Immature natural killer cell (primary cell): ENCODE measurements around the gene TNS3. TPM values are rescaled to one million over a fixed set of nuclear protein-coding genes. Genes with fewer than 3 reads are reported as not detected.
"Not testable (repeated sequence)": the region's sequence is repeated elsewhere in the genome, so short reads cannot be mapped to it uniquely, and the experiment has no call there.

Source experiments
- DNase-seq, 3 donors: peaks; one replicate each; pipeline ENCODE4 v3.0.0; 2022; ENCODE audit warnings: mixed read lengths in 1 of 3
- H3K27ac Mint-ChIP-seq, 6 donors: one replicate each; pipeline ENCODE4 v1.8.0; 2020; ENCODE audit warnings: mixed read lengths in 6 of 6, mild to moderate bottlenecking in 5 of 6, inconsistent platforms in 4 of 6, moderate library complexity in 3 of 6
- H3K27me3 Mint-ChIP-seq, 3 donors: one replicate each; pipeline ENCODE4 v1.8.0; 2020 to 2021; ENCODE audit warnings: low read depth in 3 of 3, mild to moderate bottlenecking in 3 of 3, mixed read lengths in 3 of 3, moderate library complexity in 3 of 3, inconsistent platforms in 1 of 3
- H3K36me3 Mint-ChIP-seq, 3 donors: one replicate each; pipeline ENCODE4 v1.8.0; 2020; ENCODE audit warnings: mixed read lengths in 3 of 3, inconsistent platforms in 2 of 3, mild to moderate bottlenecking in 2 of 3
- H3K4me1 Mint-ChIP-seq, 2 donors: one replicate each; pipeline ENCODE4 v1.8.0; 2020; ENCODE audit warnings: inconsistent platforms in 2 of 2, mild to moderate bottlenecking in 2 of 2, mixed read lengths in 2 of 2, moderate library complexity in 1 of 2
- H3K4me3 Mint-ChIP-seq, 5 donors: one replicate each; pipeline ENCODE4 v1.8.0; 2020; ENCODE audit warnings: mild to moderate bottlenecking in 5 of 5, mixed read lengths in 5 of 5, inconsistent platforms in 3 of 5, moderate library complexity in 3 of 5
- H3K9me3 Mint-ChIP-seq, 6 donors: one replicate each; pipeline ENCODE4 v1.8.0; 2020; ENCODE audit warnings: mild to moderate bottlenecking in 6 of 6, mixed read lengths in 6 of 6, inconsistent platforms in 4 of 6, moderate library complexity in 3 of 6
- polyA plus RNA-seq, 3 donors: library from polyadenylated mRNA; unstranded; fragments of 300-500 nt; fragmentation: Illumina TruSeq; gene quantifications; one replicate each; pipeline ENCODE4 v1.2.3, GENCODE V29; 2021

TNS3 gene
- polyA plus RNA-seq, 3 donors from 2014 or later = 0.19 TPM; not detected in 2

GRCh38 chr7:47474211-47474936 is 107.5 kb downstream of the TNS3 start:
- Mint-ChIP-seq H3K4me1 (peaks cover 0 to 6% of the 10 kb centered on the region in 2 donors), H3K36me3 (no peaks in the 10 kb centered on the region), H3K27ac (no peak overlapping the region), H3K4me3 (no peak overlapping the region), H3K9me3 (no peaks in the 10 kb centered on the region), H3K27me3 (no peaks in the 10 kb centered on the region)
- DNase-seq = no peak

- H3K4me1 Mint-ChIP-seq = peaks cover 0 to 6% of the 10 kb centered on the region in 2 donors
- H3K36me3 Mint-ChIP-seq = no peaks in the 10 kb centered on the region
- H3K27me3 Mint-ChIP-seq = no peaks in the 10 kb centered on the region
- DNase-seq = no peak
- H3K27ac Mint-ChIP-seq = no peak overlapping the region
- H3K4me3 Mint-ChIP-seq = no peak overlapping the region
- no peaks in the 10 kb centered on the region for H3K9me3 Mint-ChIP-seq
Observed at GRCh38 chr7:47473499-47474210, 108.3 kb downstream of the TNS3 start.

GRCh38 chr7:47472444-47473157 is 109.3 kb downstream of the TNS3 start:
- Mint-ChIP-seq H3K4me3 (no peak overlapping the region), H3K36me3 (no peaks in the 10 kb centered on the region), H3K27me3 (no peaks in the 10 kb centered on the region), H3K27ac (peak overlapping the region in 1 of 6 donors; percentile 9), H3K9me3 (no peaks in the 10 kb centered on the region), H3K4me1 (peaks cover 0 to 6% of the 10 kb centered on the region in 2 donors)
- DNase-seq = no peak

- Mint-ChIP-seq H3K27me3 (peaks cover 0 to under 1% (median 0%) of the 10 kb centered on the region in 3 donors), H3K27ac (peak overlapping the region in 1 of 6 donors; percentile 9), H3K9me3 (no peaks in the 10 kb centered on the region), H3K36me3 (no peaks in the 10 kb centered on the region), H3K4me3 (no peak overlapping the region), H3K4me1 (peaks cover 0 to 6% of the 10 kb centered on the region in 2 donors)
- DNase-seq = no peak
Observed at GRCh38 chr7:47471831-47472230, 110.1 kb downstream of the TNS3 start.

- no peak overlapping the region for H3K27ac Mint-ChIP-seq
- peaks cover 0 to 3% (median 0%) of the 10 kb centered on the region in 3 donors for H3K27me3 Mint-ChIP-seq
- no peak overlapping the region for H3K4me3 Mint-ChIP-seq
- H3K4me1 Mint-ChIP-seq = peaks cover 0 to 6% of the 10 kb centered on the region in 2 donors
- H3K9me3 Mint-ChIP-seq = no peaks in the 10 kb centered on the region
- DNase-seq = no peak
- H3K36me3 Mint-ChIP-seq = no peaks in the 10 kb centered on the region
Observed at GRCh38 chr7:47471358-47471703, 110.6 kb downstream of the TNS3 start.

- Mint-ChIP-seq H3K27me3 (peaks cover 0 to 5% (median 0%) of the 10 kb centered on the region in 3 donors), H3K27ac (no peak overlapping the region), H3K4me1 (peaks cover 0 to 1% of the 10 kb centered on the region in 2 donors), H3K36me3 (no peaks in the 10 kb centered on the region), H3K4me3 (no peak overlapping the region), H3K9me3 (no peaks in the 10 kb centered on the region)
- no peak for DNase-seq
Observed at GRCh38 chr7:47470567-47471357, 111.1 kb downstream of the TNS3 start.

GRCh38 chr7:47469846-47470245 is 112.1 kb downstream of the TNS3 start:
- not testable (repeated sequence) for H3K27ac Mint-ChIP-seq, H3K4me3 Mint-ChIP-seq, H3K27me3 Mint-ChIP-seq, H3K9me3 Mint-ChIP-seq, DNase-seq, H3K4me1 Mint-ChIP-seq, H3K36me3 Mint-ChIP-seq

- Mint-ChIP-seq H3K4me1 (no peaks in the 10 kb centered on the region), H3K4me3 (no peak overlapping the region), H3K36me3 (no peaks in the 10 kb centered on the region), H3K27me3 (peaks cover 0 to 5% (median 2%) of the 10 kb centered on the region in 3 donors), H3K9me3 (peaks cover 0 to 2% (median 0%) of the 10 kb centered on the region in 6 donors), H3K27ac (no peak overlapping the region)
- no peak for DNase-seq
Observed at GRCh38 chr7:47466832-47467231, 115.1 kb downstream of the TNS3 start.

GRCh38 chr7:47465191-47465590 is 116.7 kb downstream of the TNS3 start:
- Mint-ChIP-seq H3K27ac (no peak overlapping the region), H3K4me1 (no peaks in the 10 kb centered on the region), H3K9me3 (peaks cover 0 to 2% (median 0%) of the 10 kb centered on the region in 6 donors), H3K36me3 (no peaks in the 10 kb centered on the region), H3K4me3 (no peak overlapping the region), H3K27me3 (peaks cover 0 to 5% (median 2%) of the 10 kb centered on the region in 3 donors)
- DNase-seq = no peak

GRCh38 chr7:47464266-47464665 is 117.6 kb downstream of the TNS3 start:
- H3K36me3 Mint-ChIP-seq = no peaks in the 10 kb centered on the region
- H3K4me1 Mint-ChIP-seq = no peaks in the 10 kb centered on the region
- H3K27ac Mint-ChIP-seq = no peak overlapping the region
- H3K4me3 Mint-ChIP-seq = no peak overlapping the region
- no peak for DNase-seq
- peaks cover 0 to 5% (median 2%) of the 10 kb centered on the region in 3 donors for H3K27me3 Mint-ChIP-seq
- H3K9me3 Mint-ChIP-seq = peaks cover 0 to 3% (median 0%) of the 10 kb centered on the region in 6 donors

- peaks cover 0 to 4% (median 2%) of the 10 kb centered on the region in 3 donors for H3K27me3 Mint-ChIP-seq
- peaks cover 0 to 3% (median 0%) of the 10 kb centered on the region in 6 donors for H3K9me3 Mint-ChIP-seq
- H3K4me3 Mint-ChIP-seq = no peak overlapping the region
- H3K4me1 Mint-ChIP-seq = no peaks in the 10 kb centered on the region
- DNase-seq = no peak
- H3K27ac Mint-ChIP-seq = no peak overlapping the region
- no peaks in the 10 kb centered on the region for H3K36me3 Mint-ChIP-seq
Observed at GRCh38 chr7:47461746-47462145, 120.2 kb downstream of the TNS3 start.

- no peaks in the 10 kb centered on the region for H3K4me1 Mint-ChIP-seq
- H3K4me3 Mint-ChIP-seq = no peak overlapping the region
- no peak for DNase-seq
- no peak overlapping the region for H3K27ac Mint-ChIP-seq
- no peaks in the 10 kb centered on the region for H3K36me3 Mint-ChIP-seq
- H3K27me3 Mint-ChIP-seq = peaks cover 0 to 2% (median 0%) of the 10 kb centered on the region in 3 donors
- peaks cover 0 to 3% (median 0%) of the 10 kb centered on the region in 6 donors for H3K9me3 Mint-ChIP-seq
Observed at GRCh38 chr7:47461161-47461560, 120.8 kb downstream of the TNS3 start.

- Mint-ChIP-seq H3K27ac (no peak overlapping the region), H3K4me1 (no peaks in the 10 kb centered on the region), H3K9me3 (peaks cover 0 to 3% (median 0%) of the 10 kb centered on the region in 6 donors), H3K4me3 (no peak overlapping the region), H3K36me3 (no peaks in the 10 kb centered on the region), H3K27me3 (peaks cover 0 to 4% (median 1%) of the 10 kb centered on the region in 3 donors)
- DNase-seq = no peak
Observed at GRCh38 chr7:47460251-47460989, 121.5 kb downstream of the TNS3 start.
